Activated CD4-positive, alpha-beta T cell treated with anti-CD3 and anti-CD28 coated beads, Interleukin-2, amount 50 U/mL, for 48 hours (primary cell): Measurements from ENCODE around the gene CDH26.

Source experiments
- DNase-seq, 2 experiments: peaks; one replicate each; pipeline ENCODE4 v3.0.0-alpha.2; 2020

Gene CDH26

DNA sequence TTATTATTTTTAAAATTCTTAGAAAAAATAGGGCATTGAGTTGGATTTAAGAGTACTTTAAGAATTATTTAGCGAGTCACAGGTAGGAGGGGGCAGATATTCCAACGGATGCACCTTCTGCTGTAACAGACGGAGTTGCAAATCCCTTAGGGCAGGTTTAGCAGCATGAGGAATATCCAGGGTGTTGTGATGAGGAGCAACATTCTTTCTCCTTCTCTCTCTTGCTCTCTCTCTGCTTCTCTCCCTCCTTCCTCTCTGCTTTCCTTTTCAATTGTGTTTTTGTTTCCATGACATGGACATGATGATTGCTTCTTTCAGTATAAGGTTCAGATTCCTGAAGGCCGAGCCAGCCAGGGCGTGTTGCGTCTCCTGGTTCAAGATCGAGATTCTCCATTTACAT lies 28.9 kb downstream of the CDH26 start:
- DNase-seq: no peak

DNA sequence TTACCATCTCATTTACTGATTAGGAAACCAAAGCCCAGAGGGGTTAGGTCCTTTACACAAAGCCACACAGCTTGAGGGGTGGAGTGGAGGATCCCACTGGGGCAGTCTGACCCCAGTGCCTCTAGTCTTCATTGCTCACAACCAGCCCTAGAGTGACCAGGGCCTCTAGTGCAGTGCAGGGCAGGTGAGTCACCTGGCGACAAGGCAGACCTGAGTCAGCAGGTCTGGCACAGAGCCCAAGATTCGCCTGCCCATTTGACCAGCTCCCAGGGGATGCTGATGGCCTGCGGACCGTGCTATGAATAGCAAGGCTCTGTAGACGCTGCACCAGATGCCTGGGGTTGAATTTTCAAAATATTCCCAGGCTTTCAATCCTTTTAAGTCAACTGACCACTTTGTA lies 29.9 kb downstream of the CDH26 start:
- DNase-seq: no peak

GRCh38 chr20:59992526-59993084 lies 34.4 kb downstream of the CDH26 start:
- no peak for DNase-seq

- no peak for DNase-seq
Observed at GRCh38 chr20:59993736-59994430, 35.7 kb downstream of the CDH26 start.

DNA sequence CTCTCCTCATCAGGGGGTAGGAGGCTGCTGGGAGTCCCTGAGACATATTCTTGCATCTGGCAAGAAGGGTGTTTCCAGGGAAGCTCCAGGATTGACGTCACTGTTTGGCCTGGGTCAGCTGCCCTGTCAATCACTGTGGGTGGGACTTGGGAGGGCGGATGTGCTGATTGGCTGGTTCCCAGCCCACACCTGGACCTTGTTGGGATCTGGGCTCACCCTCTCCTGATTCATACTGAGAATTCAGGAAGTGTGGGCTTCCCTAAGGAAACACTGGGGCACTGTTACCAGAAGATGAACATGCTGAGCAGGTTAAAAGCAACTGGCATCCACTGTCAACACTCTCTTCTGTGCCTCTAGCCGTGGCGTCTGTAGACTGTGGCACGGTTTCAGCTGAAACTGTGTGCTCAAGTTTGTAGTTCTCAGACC lies 36.5 kb downstream of the CDH26 start:
- no peak for DNase-seq

DNA sequence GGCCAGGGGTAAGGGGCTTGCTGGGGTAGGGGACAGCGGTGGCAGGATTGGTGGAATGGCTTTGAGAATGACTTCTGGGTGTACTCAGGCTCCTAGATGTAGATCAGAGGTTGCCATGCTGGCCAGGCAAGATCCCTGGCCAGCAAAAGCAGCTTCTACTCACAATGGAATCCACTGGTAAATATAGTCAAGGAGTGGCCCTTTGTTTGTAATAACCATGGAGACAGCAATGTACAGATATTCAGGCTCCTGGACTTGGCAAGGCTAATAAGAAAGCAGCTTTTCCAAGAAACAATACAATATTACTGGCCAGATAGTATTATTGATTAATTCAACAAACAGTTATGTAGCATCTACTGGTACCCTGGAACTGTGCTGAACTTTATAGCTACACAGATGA lies 37.9 kb downstream of the CDH26 start:
- no peak for DNase-seq

DNA sequence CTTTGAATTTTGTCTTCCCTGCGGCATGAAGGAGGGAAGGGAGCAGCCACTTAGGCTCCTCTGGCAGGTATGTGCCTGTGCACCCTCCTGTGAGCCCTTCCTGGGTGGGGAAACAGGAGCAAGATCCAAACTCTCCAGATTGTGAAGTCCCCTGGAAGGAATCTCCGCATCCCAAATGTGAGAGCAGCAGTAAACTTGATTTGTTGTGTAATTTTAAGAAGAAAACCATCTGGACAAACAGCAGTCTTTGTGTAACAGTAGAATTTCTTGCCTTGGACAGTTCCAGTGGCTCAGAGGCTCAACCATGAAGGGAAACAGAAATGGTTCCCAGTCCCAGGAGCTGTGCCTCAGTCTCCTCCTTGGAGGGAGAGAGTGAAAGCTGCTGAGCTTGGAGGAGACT lies 39.7 kb downstream of the CDH26 start:
- DNase-seq: no peak

DNA sequence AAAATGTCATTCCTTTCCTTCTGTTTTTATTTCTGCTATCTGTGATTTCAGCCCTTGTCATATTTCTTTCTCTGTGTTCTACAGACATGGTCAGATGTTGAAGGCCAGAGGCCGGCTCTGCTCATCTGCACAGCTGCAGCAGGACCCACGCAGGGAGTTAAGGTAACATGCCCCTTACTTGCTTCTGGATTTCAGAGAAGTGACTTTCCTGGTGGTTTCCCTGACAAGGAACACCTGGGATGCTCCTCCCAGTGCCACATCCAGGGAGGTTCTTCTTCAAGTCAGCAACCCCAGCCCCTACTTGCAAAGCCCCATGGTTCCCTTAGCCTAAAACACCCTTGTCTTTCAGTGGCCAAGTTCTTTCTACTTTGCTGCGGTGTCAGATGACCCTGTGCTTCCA lies 41.3 kb downstream of the CDH26 start:
- no peak for DNase-seq

GRCh38 chr20:60000271-60001042 lies 42.2 kb downstream of the CDH26 start:
- DNase-seq: no peak

GRCh38 chr20:60001108-60001507 lies 42.9 kb downstream of the CDH26 start:
- DNase-seq: no peak

GRCh38 chr20:60003776-60004175 lies 45.6 kb downstream of the CDH26 start:
- no peak for DNase-seq

- no peak for DNase-seq
Observed at GRCh38 chr20:60006261-60006660, 48.0 kb downstream of the CDH26 start.

GRCh38 chr20:60007464-60007863 lies 49.2 kb downstream of the CDH26 start:
- DNase-seq: no peak

GRCh38 chr20:60008130-60008808 lies 50.0 kb downstream of the CDH26 start:
- no peak for DNase-seq

DNA sequence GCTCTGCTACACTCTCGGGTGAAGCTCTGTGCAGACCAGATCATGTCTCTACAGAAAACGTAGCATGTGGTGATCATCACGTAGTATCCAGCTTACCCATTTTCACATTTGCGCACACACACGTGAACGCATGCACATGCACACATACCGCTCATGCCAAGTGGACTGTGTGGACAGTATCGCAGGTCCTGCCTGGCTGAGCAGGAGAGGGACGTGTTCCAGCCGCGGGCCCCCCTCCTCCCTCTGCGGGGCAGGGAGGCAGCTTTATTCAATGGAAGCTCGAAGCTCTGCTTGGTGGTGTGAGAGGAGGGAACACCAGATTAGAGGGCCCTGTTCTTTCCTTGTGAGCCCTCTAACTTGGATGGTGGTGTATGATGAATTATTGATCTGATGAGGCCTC lies 51.1 kb downstream of the CDH26 start:
- no peak for DNase-seq

- DNase-seq: no peak
Observed at GRCh38 chr20:60009826-60010616, 51.8 kb downstream of the CDH26 start.

GRCh38 chr20:60010689-60011458 lies 52.7 kb downstream of the CDH26 start:
- DNase-seq: no peak

GRCh38 chr20:60011512-60012507 lies 53.6 kb downstream of the CDH26 start:
- no peak for DNase-seq

DNA sequence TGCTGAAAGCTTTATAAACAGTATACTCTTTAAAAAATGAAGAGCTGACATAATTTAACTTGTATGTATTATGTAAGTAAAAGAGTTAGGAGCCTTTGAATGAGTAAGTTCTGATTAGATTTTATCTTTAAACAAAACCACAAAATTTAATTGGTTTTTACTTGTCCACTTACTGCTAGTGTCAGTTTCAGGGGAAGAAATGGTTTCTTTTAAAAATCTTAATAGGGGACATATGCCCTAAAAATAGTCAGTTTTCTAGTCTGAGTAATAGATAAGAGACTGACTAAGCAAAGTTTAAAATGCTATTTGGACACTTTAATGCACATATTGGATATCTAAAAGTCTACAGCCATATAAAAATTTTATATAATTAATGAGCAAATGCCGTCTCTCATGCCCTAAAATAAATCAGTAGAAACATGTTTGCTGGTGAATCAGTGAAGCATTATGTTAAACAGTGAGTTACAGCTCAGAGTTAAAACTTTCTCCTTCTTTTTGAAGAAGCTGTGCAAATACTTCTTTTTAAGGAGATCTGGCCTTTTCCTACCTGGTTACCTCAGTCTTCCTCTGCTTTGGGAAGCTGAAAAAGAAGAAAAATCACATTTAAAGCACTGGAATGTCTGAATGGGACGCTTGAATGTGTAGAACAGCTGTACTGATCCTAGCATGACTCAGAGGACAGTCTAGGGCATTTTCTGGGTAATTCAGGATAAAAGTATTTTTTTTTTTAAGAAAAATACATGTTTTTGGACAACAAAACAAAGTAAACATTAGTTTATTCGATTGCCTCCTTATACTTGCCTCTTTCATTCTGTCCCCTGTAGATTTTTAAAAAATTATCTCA lies 55.3 kb downstream of the CDH26 start:
- DNase-seq: no peak

GRCh38 chr20:60016406-60016805 lies 58.2 kb downstream of the CDH26 start:
- DNase-seq: no peak
